A549 (cell line): ENCODE data around the gene GPAM. TPM values are rescaled to one million over a fixed set of nuclear protein-coding genes. Genes with fewer than 3 reads are reported as not detected.

ENCODE experiments used
- ATAC-seq, 2 experiments: fragments of 200-7000 bp in 1 of 2; fragments of >200 bp in 1 of 2; cut with Nextera tagmentation in 1 of 2; cut with Tn5 transposase in 1 of 2; 3 replicates each; pipeline versions ENCODE4 v1.8.0 to v1.9.1; 2018 to 2020; ENCODE audit warnings: mild to moderate bottlenecking in 1 of 2, moderate library complexity in 1 of 2
- CTCF ChIA-PET: fragments of 300-600 bp; sonication (Branson Sonifier 250); formaldehyde crosslinking; extraction: SDS; loops from one replicate; lab custom pipeline; 2021; ENCODE audit warnings: antibody characterized with exemption, inconsistent platforms; lab: Yijun Ruan, JAX
- POLR2A ChIA-PET: fragments of 350-600 bp; formaldehyde crosslinking; extraction: SDS; loops from one replicate; lab custom pipeline; 2021; ENCODE audit warnings: antibody characterized with exemption, inconsistent platforms; lab: Yijun Ruan, JAX
- DNase-seq, 2 experiments: peaks; one replicate each; pipeline versions ENCODE4 v3.0.0 to v3.0.0-alpha.2; 2011 to 2016; ENCODE audit warnings: low read depth in 1 of 2, low spot score in 1 of 2
- FAIRE-seq: peaks from 2 replicates; lab custom pipeline; 2011; peaks lifted over from hg19 to GRCh38; lab: Jason Lieb, UNC
- H3K27ac ChIP-seq, 2 experiments: fragments of >200 bp; sonication (Bioruptor Twin); formaldehyde crosslinking; 3 replicates each; pipeline ENCODE4 v1.5.1; 2016 to 2017
- H3K4me1 ChIP-seq: fragments of >200 bp; sonication (Bioruptor Twin); formaldehyde crosslinking; 3 replicates; pipeline ENCODE4 v1.6.1; 2016
- H3K4me2 ChIP-seq: fragments of >200 bp; sonication (Bioruptor Twin); formaldehyde crosslinking; 3 replicates; pipeline ENCODE4 v1.6.1; 2016
- H3K4me3 ChIP-seq: fragments of >200 bp; sonication (Bioruptor Twin); formaldehyde crosslinking; 3 replicates; pipeline ENCODE4 v1.5.1; 2016
- H3K9me3 ChIP-seq: fragments of >200 bp; sonication (Bioruptor Twin); formaldehyde crosslinking; 3 replicates; pipeline ENCODE4 v1.6.1; 2016
- BHLHE40 ChIP-seq: IDR thresholded peaks from 2 replicates; pipeline ENCODE4 v1.6.1; 2012; ENCODE audit warnings: low read depth, low read length, inconsistent platforms
- CEBPB ChIP-seq, 2 experiments: fragments of >200 bp in 1 of 2; sonication (Bioruptor Twin) in 1 of 2; formaldehyde crosslinking in 1 of 2; IDR thresholded peaks; 2 replicates each; pipeline ENCODE4 v1.6.1; 2012 to 2016
- CTCF ChIP-seq: fragments of >200 bp; sonication (Bioruptor Twin); formaldehyde crosslinking; IDR thresholded peaks from 3 replicates; pipeline ENCODE4 v1.5.1; 2016
- E2F6 ChIP-seq: IDR thresholded peaks from 2 replicates; pipeline ENCODE4 v1.6.1; 2012; ENCODE audit warnings: low read depth, borderline replicate concordance
- EHMT2 ChIP-seq: fragments of 200-600 bp; sonication (generic); IDR thresholded peaks from 2 replicates; pipeline ENCODE4 v1.6.1; 2016; ENCODE audit warnings: antibody characterized with exemption, low read depth, mild to moderate bottlenecking, moderate library complexity
- EP300 ChIP-seq, 2 experiments: fragments of >200 bp; sonication (Bioruptor Twin); formaldehyde crosslinking; IDR thresholded peaks; 2 replicates in 1 of 2; 3 replicates in 1 of 2; pipeline ENCODE4 v1.6.1; 2016 to 2017
- FOSL2 ChIP-seq, 2 experiments: fragments of 450-650 bp in 1 of 2; fragments of >200 bp in 1 of 2; sonication (Bioruptor Twin) in 1 of 2; formaldehyde crosslinking; IDR thresholded peaks; 2 replicates each; pipeline versions ENCODE4 v1.5.0 to v1.6.1; 2016 to 2020; ENCODE audit warnings: mild to moderate bottlenecking in 1 of 2, moderate library complexity in 1 of 2
- HEYL ChIP-seq: fragments of 250-450 bp; sonication (Bioruptor Pico); IDR thresholded peaks from 2 replicates; pipeline ENCODE4 v1.8.0; 2021; ENCODE audit warnings: mild to moderate bottlenecking, moderate library complexity
- HOXB5 ChIP-seq: fragments of 250-450 bp; sonication (Bioruptor Pico); IDR thresholded peaks from 2 replicates; pipeline ENCODE4 v1.5.0; 2020; ENCODE audit warnings: mild to moderate bottlenecking, moderate library complexity
- JUN ChIP-seq, 2 experiments: fragments of >200 bp; sonication (Bioruptor Twin); formaldehyde crosslinking; IDR thresholded peaks; 2 replicates in 1 of 2; 3 replicates in 1 of 2; pipeline ENCODE4 v1.6.1; 2016 to 2017
- JUNB ChIP-seq: fragments of >200 bp; sonication (Bioruptor Twin); formaldehyde crosslinking; IDR thresholded peaks from 2 replicates; pipeline ENCODE4 v1.6.1; 2016
- MAFK ChIP-seq: fragments of 450-650 bp; IDR thresholded peaks from 2 replicates; pipeline ENCODE4 v1.6.1; 2014; ENCODE audit not compliant: partially characterized antibody
- MYC ChIP-seq: IDR thresholded peaks from 2 replicates; pipeline ENCODE4 v1.6.1; 2012; ENCODE audit warnings: mild to moderate bottlenecking, inconsistent platforms, low read length, improper control_type of control experiment, borderline replicate concordance
- POLR2A ChIP-seq: IDR thresholded peaks from 2 replicates; pipeline ENCODE4 v1.6.1; 2012; ENCODE audit warnings: mild to moderate bottlenecking, low read length
- RARB ChIP-seq: fragments of 250-450 bp; sonication (Bioruptor Pico); IDR thresholded peaks from 2 replicates; pipeline ENCODE4 v1.8.0; 2021; ENCODE audit warnings: mild to moderate bottlenecking, moderate library complexity
- RNF2 ChIP-seq: fragments of 200-600 bp; sonication (generic); IDR thresholded peaks from 2 replicates; pipeline ENCODE4 v1.6.1; 2016; ENCODE audit warnings: low read depth, mild to moderate bottlenecking, antibody characterized with exemption, moderate library complexity, borderline replicate concordance
- SMC3 ChIP-seq: fragments of >200 bp; sonication (Bioruptor Twin); formaldehyde crosslinking; IDR thresholded peaks from 3 replicates; pipeline ENCODE4 v1.6.1; 2018; ENCODE audit warnings: inconsistent platforms
- SREBF2 ChIP-seq: fragments of 450-650 bp; IDR thresholded peaks from 2 replicates; pipeline ENCODE4 v1.6.1; 2014; ENCODE audit warnings: mild to moderate bottlenecking, moderate library complexity
- TFCP2L1 ChIP-seq: fragments of 250-450 bp; sonication (Bioruptor Pico); IDR thresholded peaks from 2 replicates; pipeline ENCODE4 v1.5.0; 2021; ENCODE audit warnings: mild to moderate bottlenecking
- USF2 ChIP-seq: fragments of 450-650 bp; IDR thresholded peaks from 2 replicates; pipeline ENCODE4 v1.6.1; 2014; ENCODE audit warnings: antibody characterized with exemption
- WGBS: methylation state at CpG from one replicate; pipeline ENCODE4 v1.1.6; 2017; ENCODE audit errors: missing lambda C conversion rate; 5-methylcytosine and 5-hydroxymethylcytosine counted together
- polyA plus RNA-seq, 4 experiments: library from polyadenylated mRNA; depleted of rRNA in 3 of 4; stranded (reverse); fragments of >200 nt; fragmentation: RNase III in 1 of 4; extraction: RNeasy Plus Mini Kit Qiagen cat#74134 plus additional on column Dnase treatment in 1 of 4; gene quantifications; 2 replicates in 3 of 4; 3 replicates in 1 of 4; pipeline ENCODE4 v1.2.3, GENCODE V29; 2011 to 2017

Gene GPAM
- polyA plus RNA-seq, 2 of the 4 experiments (the other 2 are of a cell fraction), result 5.7 to 13.3 TPM

- H3K9me3 ChIP-seq, result no peaks in the 10 kb centered on the region
- no peak overlapping the region for H3K27ac ChIP-seq
- ATAC-seq (no peak), DNase-seq (no peak), FAIRE-seq (no peak)
- H3K4me3 ChIP-seq, result no peak overlapping the region
- TF ChIP-seq USF2 (no peak), POLR2A (no peak), MAFK (no peak), RARB (CRISPR knock-in tag) (no peak), E2F6 (no peak), MYC (no peak), TFCP2L1 (no peak), BHLHE40 (no peak), EP300 (IDR thresholded peaks at IDR 0.05) (no peak), JUNB (no peak), RNF2 (no peak)
- no peak overlapping the region for H3K4me2 ChIP-seq
- CTCF ChIA-PET, result interaction anchor here (1.4 to 2.7 kb wide), 2 partner anchors 71 to 106 kb away, joined by 3 to 6 read pairs; no protein-coding TSS in a partner anchor
- WGBS, result 4% methylated on average over 4 of the region's 4 CpGs
- POLR2A ChIA-PET, result no interaction called here
- H3K4me1 ChIP-seq, result no peaks in the 10 kb centered on the region
Observed at GRCh38 chr10:112208292-112208691, 24.7 kb upstream of the GPAM start.

DNA sequence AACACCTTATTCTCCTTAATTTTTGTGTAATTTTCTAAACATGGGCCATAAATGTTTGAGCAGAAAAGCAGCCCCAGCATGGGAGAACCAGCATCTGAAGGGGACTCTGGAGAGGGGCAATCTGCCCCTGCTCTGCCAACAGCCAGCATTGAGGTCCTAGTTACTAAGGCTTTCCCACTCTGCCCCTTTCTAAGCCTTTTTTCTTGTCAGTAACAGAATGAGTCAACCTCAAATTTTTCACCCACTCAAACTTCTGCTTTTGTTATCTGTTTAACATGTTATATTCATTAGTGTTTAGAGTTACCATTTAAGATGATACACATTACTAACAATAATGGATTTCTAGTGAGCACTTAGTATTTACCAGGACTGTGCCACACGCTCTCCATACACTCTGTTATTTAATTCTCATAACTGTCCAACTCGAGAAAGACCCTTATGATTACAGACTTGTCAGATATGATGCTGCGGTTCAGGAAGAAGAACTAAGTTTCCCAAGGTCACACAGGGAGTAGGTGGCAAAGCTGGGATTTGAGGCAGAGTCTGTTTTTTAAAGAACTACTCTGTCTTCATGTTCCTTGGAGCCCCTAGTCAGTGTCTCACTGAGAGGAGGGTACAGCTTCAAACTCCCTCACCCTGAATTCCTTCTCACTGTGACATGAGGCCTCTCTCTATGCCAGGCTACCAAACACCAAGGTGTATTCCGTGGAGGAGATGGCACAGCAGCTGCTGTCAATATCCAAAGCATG is 19.9 kb upstream of the GPAM start:
- Histone ChIP-seq H3K4me2 (no peak overlapping the region), H3K9me3 (no peaks in the 10 kb centered on the region), H3K4me1 (no peaks in the 10 kb centered on the region), H3K4me3 (no peak overlapping the region), H3K27ac (no peak overlapping the region)
- FAIRE-seq (no peak), DNase-seq (no peak), ATAC-seq (no peak)
- POLR2A ChIA-PET, result no interaction called here
- no peak for TF ChIP-seq POLR2A
- TF ChIP-seq CTCF, result no peak
- TF ChIP-seq HOXB5 (CRISPR knock-in tag), result no peak
- TF ChIP-seq CEBPB (IDR thresholded peaks at IDR 0.05), result no peak
- no peak for TF ChIP-seq MYC
- no peak for TF ChIP-seq EHMT2
- WGBS, result 7% methylated on average over 4 of the region's 4 CpGs
- CTCF ChIA-PET, result no interaction called here

- no peak for TF ChIP-seq SREBF2
- no peak for TF ChIP-seq HOXB5 (CRISPR knock-in tag)
- TF ChIP-seq RNF2, result no peak
- TF ChIP-seq FOSL2 (IDR thresholded peaks at IDR 0.05), result no peak
- TF ChIP-seq FOSL2 (CRISPR knock-in tag; IDR thresholded peaks at IDR 0.05), result no peak
- no peak for TF ChIP-seq SMC3
- no peak for TF ChIP-seq JUN (IDR thresholded peaks at IDR 0.05)
- TF ChIP-seq HEYL (CRISPR knock-in tag), result no peak
- H3K9me3 ChIP-seq, result no peaks in the 10 kb centered on the region
- WGBS, result 12% methylated on average over 6 of the region's 6 CpGs
- DNase-seq, result peak in 1 of 2 experiments; percentile 10
- FAIRE-seq, result no peak
- peak; percentile 54 to 62; a peak in 2 of 6 replicates for ATAC-seq
- no peaks in the 10 kb centered on the region for H3K4me1 ChIP-seq
- H3K4me2 ChIP-seq, result no peak overlapping the region
- H3K4me3 ChIP-seq, result no peak overlapping the region
- H3K27ac ChIP-seq, result no peak overlapping the region
- POLR2A ChIA-PET, result no interaction called here
- CTCF ChIA-PET, result no interaction called here
Observed at GRCh38 chr10:112202561-112203241, 19.1 kb upstream of the GPAM start.
